ENCODE results near the gene SCYL3.
A peak's percentile ranks its signal among the peaks of the same experiment; 100 is the strongest.
"Not testable (repeated sequence)": the region's sequence is repeated elsewhere in the genome, so short reads cannot be mapped to it uniquely, and the experiment has no call there.

Gene SCYL3, protein sequence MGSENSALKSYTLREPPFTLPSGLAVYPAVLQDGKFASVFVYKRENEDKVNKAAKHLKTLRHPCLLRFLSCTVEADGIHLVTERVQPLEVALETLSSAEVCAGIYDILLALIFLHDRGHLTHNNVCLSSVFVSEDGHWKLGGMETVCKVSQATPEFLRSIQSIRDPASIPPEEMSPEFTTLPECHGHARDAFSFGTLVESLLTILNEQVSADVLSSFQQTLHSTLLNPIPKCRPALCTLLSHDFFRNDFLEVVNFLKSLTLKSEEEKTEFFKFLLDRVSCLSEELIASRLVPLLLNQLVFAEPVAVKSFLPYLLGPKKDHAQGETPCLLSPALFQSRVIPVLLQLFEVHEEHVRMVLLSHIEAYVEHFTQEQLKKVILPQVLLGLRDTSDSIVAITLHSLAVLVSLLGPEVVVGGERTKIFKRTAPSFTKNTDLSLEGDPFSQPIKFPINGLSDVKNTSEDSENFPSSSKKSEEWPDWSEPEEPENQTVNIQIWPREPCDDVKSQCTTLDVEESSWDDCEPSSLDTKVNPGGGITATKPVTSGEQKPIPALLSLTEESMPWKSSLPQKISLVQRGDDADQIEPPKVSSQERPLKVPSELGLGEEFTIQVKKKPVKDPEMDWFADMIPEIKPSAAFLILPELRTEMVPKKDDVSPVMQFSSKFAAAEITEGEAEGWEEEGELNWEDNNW

DNA sequence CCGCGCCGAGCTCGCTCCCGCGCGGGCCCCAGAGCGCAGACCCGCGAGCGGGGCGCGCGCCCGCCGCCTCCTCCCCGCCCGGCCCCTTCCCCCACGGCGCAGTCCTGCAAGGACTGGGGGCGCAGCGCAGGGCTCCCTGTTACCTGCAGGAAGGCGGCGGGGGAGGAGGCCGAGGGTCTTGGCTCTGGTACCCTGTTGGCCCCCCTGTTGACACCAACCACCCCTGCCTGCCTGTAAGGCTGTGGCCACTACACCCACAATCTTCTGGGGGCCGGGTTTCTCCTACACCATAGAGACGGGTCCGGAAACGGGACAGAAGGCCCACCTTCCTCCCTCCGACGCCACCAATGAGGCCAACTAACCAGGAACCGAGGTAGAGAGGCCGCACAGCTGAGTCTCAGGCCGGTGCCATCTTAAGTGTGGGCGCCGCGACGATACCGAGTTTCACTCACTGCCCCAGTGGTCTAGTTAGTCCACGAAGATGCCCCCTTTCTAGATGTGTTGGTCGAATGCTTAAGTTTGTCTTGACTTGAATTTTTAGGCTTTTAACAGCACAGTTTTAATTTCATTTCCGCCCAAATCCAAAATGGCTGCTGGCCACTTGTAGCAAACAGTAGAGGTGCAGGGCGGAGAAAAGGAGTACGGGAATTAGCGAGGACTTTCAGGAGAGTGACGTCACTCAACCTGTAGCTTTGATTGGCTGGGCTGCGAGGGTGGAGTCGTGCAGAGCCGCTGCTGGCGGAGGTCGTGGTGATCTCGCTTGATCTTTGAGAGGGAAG is at the start of gene SCYL3:
Gene SCYL3 (minus strand): TSS at position 252 of the 779 bp plus-strand sequence. CDS start 5,056 bp downstream, outside the sequence.
- peak; percentile 94 for DNase-seq

DNA sequence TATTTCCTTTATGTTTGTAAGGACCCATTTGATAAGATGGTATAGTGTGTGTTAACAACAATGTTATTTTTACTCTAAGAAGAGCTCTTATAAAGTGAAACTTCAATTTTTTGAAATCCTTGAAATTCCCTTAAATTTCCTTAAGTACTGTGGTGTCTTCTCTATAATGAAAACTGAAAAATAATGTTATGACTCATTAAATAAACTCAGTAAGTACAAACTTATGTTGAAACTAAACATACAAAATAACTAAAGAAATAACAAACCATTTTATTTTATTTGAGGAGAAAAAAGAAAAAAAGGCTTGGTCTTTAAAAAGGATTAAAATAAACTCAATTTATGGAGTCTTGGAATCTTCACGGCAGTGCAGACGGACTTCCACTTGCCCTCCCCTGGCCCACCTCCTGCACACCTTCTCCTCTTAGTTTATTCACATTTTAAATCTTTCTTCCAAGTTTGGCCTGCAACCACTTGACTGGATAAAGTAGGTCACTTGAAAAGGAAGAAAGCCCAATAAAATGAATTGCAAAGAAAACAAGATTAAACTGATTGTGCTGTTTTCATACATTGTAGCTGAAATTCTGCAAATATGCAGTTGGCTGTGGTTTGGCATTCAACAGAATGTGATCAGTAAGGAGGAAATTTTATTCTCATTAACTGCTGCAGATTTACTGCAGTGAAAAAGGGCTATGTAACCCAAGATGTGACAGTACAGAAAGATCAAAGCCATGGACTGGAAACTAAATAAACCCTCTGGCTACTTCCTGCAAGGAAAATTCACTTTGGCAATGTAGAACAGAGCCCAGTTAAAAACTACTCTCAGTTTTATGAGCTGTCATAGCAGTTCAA is 48.5 kb upstream of the SCYL3 start:
- no peak for DNase-seq

DNA sequence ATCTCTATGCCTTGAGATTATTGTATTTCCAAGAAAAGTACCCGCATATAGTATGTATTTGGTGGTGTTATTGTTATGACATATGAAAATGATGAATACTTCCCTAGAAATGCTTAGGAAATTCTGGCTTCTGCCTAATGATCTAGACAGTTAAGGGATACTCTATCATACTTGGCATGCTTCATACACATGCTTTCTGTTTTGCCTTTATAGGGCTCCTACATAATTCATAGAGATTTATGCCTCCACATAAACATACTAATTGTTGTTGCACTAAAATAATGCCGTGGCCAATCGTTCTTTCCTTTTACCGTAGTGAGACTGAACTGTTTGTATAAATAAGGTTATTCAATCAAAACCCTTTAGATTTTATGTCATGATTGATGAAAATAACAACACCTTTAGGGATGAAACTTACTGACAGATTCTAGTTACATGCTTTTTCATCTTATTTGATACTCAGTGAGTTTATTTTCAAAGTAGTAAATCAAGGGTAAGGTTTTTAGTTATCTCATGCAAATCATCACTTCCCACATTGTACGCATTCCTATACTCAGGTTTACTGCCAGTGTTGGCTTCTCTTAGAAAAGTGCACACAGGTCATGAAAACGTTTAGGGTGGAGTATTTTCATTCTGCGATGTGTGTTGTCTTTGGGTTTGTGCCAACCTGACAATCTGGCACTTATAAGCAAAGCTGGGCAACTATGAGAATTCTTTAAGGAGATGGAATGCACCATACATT is 40.5 kb upstream of the SCYL3 start:
- DNase-seq, result peak; percentile 74

DNA sequence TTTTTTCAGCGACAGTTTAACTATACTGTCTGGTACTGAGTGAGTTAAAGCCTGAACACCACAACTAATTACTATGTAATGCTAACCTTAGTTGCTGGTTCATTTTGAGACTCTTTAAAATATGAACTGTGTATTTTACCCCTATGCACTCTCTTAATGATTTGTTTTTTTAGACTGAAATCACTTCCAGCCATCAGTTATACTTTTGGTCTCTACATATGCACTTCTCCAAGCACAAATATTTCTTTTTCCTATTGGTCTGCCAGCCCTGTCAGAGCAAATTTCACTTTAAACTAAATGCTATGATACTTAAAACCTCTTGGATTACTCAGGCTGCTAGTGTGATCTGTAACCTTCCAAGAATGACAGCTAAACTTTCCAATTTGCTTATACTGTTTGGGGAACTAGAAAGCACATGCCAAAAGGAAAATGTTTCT is 38.1 kb upstream of the SCYL3 start:
- DNase-seq, result no peak

DNA sequence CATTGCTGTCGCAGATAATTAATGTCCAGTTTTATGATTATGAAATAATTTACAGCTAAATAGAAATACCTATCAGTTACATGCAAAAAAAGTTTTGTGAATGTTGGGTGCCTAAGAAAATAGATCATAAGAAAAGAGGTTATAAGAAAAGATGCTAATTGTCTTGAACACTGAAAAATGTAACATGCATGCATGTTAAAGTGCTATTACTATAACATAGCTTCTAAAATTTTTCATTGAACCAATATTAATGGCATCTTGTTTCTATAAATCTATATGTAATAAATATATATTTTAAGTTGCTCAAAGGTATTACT is 35.5 kb upstream of the SCYL3 start:
- no peak for DNase-seq

DNA sequence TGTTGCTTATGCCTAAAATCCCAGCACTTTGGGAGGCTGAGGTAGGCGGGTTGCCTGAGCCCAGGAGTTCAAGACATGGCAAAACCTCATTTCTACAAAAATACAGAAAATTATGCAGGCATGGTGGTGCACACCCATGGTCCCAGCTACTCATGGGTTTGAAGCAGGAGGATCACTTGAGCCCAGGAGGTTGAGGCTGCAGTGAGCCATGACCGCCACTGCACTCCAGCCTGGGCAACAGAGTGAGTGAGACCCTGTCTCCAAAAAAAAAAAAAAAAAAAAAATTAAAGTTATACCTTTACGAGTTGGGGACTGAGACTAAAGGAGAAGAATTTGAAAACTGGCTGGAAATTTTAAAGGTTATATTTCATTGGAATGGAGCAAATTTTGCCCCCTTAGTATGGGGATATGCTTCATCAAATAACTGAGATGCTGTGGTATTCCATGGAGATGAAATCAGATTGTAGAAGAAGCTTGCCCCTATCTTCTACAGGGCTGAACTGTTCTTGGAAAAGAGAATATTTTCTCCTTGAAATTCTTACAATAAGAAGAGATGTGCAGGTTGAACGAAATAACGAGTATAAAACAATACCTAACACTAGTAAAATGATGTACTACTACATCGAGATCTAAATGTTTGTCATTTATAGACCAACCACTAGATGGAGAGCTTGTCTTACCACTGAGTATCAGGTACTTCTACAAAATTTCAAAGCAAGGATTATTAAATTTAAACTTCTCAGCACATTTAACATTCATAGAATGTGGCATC is 34.9 kb upstream of the SCYL3 start:
- DNase-seq, result no peak

DNA sequence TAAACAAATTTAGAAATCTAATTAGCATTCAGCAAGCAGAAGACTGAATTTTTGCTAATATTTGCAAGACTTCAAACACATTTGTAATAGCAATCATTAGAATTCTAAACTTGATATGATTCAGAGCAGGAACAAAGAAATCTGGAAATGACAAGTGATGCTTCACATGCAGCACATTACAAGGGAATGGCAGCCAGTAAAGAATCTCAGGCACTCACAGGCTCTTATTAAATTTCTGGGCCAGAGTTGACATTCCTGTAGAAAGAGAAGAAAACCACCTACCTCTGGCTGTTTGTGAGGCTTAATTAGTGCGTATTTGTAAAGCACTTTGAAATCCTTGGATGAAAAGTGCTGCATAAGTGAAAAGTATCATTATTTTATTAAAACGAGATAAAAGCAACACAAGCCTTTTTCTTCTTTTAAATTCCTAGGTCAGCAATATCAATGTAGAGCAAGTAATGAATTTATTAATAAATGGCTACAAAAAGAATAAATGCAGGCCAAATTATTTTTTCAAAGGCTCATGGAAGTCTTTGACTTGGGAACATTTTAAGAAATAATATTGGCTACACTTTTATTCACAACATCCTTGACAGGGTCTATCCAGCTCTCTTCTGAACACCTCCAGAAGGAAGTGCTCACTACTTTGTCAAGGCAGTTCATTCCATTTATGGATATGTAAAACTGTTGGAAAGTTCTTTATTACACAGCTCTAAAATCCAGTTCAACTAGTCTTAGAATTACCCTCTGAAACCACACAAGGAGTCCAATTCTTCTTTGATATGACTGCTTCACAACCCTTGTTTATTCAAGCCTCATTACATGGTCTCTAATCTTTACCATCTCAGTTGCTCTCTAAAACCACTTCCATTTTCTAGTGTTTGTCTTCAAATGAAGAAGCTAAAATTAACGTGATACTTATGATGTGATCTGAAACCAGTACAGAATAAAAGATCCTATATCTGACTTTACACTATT is 32.1 kb upstream of the SCYL3 start:
- DNase-seq, result no peak

DNA sequence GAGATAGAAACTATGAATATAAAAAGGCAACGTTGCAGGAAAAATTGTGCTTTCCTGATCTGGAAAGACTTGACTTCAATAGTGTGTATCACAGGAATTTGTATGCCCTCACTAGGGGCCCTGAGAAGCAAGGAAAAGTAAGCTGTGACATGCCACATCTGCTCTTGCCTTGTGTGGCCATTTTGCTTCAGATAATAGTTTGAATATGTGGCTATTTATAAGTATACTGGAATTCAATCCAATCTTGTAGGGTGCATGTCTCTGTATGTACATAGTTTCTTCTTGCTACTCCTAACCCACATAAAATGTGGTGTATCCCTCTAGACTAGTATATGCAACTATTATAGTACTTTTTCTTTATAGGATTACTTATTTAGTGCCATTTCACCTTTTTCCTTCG is 31.1 kb upstream of the SCYL3 start:
- no peak for DNase-seq

DNA sequence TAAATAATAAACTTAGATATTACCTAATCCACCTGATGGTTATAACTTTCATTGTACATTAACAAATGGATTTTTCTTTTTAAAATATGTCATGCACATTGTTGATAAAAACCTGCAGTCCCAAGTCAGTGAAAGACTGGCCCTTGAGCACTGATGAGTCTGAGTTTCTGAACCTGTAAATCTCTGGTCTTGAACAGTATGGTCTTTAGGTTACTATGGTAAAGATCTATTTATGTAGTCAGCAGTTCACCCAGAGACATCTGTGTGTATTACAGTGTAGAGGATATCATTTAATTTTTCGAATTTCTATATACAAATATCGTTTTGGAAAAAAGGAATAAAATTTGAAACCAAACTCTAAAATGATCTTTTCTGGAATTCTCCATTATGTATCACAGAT is 30.4 kb upstream of the SCYL3 start:
- DNase-seq, result no peak

DNA sequence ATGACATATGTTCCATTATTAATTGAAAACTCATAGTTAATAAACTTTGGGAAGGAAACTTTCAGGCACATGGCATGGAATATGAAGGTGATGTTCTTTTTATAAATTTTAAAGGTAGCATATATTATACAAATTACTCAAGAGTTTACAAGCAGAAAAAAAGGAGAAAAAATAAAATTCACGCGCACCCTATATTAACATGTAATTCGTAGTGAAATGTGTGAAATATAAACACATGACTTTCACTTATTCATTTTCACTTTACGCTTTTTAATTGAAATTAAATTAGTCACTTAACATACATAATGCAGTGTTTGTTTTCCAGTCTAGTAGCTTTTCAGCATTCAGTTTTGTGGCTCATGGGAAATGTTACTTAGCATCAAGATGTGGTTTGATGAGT is 27.4 kb upstream of the SCYL3 start:
- DNase-seq, result no peak

DNA sequence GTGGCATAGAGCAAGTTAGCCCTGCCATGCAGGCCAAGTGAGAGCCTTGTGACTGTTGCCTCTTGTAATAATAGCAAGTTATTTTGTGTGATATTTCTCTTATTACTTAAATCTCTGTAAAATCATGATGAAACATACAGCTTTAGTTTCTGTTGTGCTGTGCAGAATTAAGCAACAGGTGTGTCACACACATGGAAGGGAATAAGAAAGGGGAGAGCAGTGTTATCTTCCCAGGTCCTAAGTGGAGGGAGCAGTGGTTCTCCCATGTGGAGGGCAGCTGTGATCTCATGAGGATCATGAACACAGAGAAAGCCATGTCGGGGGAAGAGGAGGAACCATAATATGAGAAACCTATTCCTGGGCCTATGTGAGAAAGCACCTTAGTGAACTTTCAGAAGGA is 25.2 kb upstream of the SCYL3 start:
- no peak for DNase-seq

DNA sequence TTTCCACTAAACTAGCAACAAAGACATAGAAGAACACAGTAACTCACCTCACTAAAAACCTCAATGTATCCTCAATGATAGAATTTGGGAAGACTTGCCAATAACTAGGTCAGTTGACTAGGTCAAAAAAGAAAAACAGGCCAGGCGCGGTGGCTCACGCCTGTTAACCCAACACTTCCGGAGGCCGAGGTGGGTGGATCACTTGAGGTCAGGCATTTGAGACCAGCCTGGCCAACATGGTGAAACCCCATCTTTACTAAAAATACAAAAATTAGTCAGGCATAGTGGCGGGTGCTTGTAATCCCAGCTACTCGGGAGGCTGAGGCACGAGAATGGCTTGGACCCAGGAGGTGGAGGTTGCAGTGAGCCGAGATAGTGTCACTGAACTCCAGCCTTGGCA is 24.5 kb upstream of the SCYL3 start:
- DNase-seq, result not testable (repeated sequence)

DNA sequence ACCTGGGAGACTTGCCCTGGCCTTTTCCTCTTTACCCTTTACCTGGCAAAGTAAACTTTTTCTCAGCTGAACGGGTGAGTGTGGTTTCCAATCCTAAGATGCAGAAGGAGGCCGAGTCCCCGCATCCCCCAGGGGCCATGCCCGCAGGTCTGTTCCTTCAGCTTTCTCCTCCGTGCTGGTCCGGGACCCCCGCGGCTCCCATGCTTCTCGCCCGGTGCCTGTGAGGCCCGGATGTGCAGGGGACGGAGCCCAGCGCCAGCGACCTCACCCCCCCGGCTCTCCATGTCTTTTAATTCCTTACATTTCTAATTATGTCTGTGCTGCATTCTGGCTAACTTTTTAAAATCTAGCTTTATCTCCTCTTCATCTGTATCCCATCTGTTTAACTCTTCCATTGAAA is 21.5 kb upstream of the SCYL3 start:
- DNase-seq, result no peak

DNA sequence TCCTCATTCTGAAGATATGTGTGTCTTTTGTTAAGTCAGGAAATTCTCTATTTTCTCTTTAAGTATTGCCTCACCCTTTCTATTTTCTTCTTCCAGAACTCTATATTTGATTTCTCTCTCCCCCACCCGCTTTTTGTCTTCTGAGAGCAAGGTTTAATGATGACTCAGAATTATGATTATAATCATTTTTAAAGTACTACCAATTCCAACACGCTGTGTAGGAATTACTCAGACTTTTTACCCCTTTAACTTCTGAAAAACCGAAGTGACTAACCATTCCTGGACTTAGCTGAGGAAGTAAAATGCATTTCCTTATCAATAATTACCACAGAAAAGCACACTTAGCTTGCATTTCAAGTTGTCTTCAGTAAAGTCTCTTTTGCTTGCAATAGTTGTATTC is 20.8 kb upstream of the SCYL3 start:
- no peak for DNase-seq

DNA sequence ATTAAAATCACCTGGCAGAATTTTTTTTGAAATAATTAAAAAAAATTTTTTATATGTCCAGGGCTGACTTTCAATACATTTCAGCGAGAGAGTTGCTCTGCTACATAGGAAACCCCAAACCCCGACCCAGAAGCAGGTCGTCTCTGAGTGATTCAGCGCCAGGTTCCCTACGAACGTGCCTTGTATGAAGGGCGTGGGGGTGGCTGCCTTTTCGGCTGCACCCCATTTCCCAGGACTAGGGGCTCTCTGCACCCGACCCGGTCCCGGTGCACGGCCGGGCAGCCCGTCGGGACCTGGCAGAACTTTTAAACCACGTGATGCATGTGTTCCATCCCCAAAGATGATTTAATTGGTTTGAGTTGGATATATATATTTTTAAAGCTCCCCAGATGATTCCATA is 15.8 kb upstream of the SCYL3 start:
- DNase-seq, result no peak

DNA sequence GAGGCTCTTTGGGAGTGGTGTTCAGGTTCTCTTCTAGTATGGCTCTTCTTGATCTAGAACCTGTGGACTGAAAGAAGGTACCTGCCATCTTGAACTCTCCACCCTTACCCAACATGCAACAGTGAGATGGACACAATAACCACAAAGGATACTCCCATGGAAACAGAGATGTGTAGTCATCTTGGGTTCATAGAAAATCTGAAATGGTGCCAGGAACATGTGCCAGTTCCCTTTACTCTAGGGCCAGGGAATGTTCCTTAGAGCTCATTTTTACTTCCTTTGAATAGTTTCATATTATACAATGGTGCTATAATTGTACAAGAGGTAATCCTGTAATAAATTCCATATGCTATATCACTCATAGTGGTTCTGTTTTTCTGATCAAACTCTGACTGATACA is 13.2 kb upstream of the SCYL3 start:
- DNase-seq, result no peak

DNA sequence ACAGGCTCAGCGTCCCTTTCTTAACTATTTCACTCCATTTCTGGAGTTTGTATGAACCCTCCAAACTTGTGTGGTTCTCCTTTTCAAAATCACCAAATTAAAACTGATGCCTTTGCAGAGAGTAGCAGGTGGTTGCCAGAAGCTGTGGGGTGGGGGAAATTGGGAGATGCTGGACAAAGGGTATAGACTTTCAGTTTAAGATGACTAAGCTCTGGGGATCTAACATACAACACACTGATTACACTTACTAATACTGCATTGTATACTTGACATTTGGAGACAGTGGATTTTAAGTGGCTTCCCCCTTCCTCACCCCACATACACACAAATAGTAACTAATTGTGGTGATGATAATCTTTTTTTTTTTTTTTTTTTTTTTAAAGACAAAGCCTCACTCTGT is 11.1 kb upstream of the SCYL3 start:
- no peak for DNase-seq

DNA sequence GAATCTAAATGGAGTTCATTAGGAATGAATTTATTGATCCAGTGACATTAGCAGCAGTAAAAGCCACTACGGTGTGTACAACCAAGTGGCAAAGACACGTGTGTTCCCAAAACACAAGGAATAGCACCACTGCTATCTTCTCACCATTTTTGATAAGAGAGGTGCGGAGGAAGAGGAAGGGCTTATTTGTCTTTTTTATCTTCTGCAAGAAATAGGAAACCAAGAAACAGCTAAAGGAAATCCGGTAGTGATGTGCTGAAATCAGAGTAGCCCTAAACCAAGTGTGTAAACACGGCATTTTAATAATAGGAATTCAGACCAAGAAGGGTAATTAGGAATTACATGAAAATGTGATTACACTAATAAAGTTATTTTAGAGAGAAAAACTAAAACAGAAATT is 9.1 kb upstream of the SCYL3 start:
- DNase-seq, result no peak

DNA sequence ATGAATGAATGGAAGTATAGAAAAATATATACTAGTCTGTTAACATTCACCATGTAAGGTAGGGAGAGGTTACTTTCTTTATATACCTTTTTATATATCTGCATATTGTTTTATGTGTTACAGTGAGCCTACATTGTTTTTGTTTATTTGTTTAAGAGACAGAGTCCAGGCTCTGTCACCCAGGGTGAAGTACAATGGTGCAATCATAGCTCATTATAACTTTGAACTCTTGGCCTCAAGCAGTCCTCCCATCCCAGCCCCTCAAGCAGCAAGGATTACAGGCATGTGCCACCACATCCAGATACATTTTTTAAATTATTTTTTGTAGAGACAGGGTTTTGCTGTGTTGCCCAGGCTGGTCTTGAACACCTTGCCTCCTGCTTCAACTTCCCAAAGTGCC is 7.4 kb upstream of the SCYL3 start:
- DNase-seq, result no peak

DNA sequence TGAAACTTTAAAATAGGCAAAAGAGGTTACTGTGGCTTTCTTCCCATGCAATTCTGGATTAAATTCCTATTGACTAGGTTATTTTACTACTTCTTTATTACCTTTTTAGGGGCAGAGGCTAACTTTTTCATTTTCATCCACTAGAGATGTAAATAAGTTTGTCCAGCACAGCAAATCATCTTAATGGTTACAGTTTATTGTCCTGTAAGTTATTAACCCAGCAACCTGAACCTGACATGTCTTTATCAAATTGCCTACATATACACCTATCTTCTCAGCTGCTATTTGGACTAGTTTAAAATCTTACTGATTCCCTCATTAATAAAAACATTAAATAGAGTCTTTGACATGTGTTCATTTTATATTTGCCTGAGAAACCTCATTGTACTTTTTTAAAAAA is 6.9 kb upstream of the SCYL3 start:
- DNase-seq, result no peak
